Occipital lobe (tissue), 2 donors: ENCODE results near the gene RAE1. TPM values are rescaled to one million over a fixed set of nuclear protein-coding genes. Genes with fewer than 3 reads are reported as not detected.

Source experiments
- small RNA-seq: library from RNA; depleted of rRNA; stranded (forward); fragments of <200 nt; gene quantifications from one replicate; pipeline ENCODE3, GENCODE V24; 2014
- total RNA-seq: library from RNA; depleted of rRNA; stranded (reverse); fragments of >200 nt; gene quantifications from one replicate; pipeline ENCODE4 v1.2.3, GENCODE V29; 2014

RAE1 gene
- total RNA-seq, 1 donor from 2014 or later: 35.2 TPM

Small RNA genes lying within 50 kb of the gene (small RNA-seq; reads per million reads assigned to genes)
- gene MIR4325 (not detected), gene RF00019 (not detected), gene RPL39P39 (not detected)

Other genes with a start within 250 kb of the RAE1 start
- gene BMP7, start 84.6 kb upstream of the RAE1 start, total RNA-seq: 8.7 TPM
- gene SPO11, start 21.5 kb upstream of the RAE1 start, total RNA-seq: not detected
- gene RBM38, start 40.1 kb downstream of the RAE1 start, total RNA-seq: 11.2 TPM
- not detected for gene CTCFL, start 173.9 kb downstream of the RAE1 start, total RNA-seq
- gene PCK1, start 209.9 kb downstream of the RAE1 start, total RNA-seq: 0.31 TPM